Cortex of kidney (tissue), 1 donor: ENCODE results near the gene ARGLU1.

Source experiments
- DNase-seq: peaks from one replicate; lab custom pipeline; 2025; lab: John Stamatoyannopoulos, UW

ARGLU1 gene

GRCh38 chr13:106499113-106499512, 68.8 kb downstream of the ARGLU1 start:
- no peak for DNase-seq

DNA sequence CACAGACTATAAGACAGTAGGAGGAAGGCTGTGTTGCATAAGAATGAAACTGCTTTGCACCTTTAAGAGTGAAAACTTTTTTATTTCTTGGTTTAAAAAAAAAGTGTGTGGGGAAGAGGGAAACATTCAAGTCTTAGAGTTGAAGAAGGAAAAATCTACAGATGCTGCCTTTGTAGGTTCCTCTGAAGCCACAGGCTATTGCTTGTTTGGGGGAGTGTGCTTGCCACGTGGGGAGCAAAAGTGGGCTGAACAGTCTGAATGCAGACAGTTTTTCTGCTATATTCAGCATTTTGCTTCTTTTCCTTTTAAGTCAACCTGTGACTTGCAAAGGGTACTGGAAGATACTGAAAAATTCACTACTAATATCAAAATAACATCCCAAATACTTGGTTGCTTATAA, 69.4 kb downstream of the ARGLU1 start:
- DNase-seq: no peak

DNA sequence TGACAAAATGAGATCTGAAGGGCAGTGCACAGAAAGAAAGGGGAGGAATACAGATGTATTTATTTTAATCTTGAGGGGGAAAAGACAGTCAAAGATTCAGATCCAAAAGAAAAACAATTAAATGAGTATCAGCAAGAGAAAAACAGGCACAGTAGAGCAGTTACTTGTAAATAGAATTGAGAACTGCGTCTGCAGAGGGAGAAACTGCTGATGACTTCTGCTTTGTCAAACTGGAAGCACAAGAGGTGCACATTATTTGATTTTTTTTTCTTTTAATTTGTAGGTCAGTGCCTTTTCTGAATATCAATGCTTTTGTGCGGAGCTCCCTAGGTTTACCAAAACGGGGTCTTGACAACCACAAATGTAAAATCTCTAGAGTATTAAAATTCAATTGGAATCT, 69.8 kb downstream of the ARGLU1 start:
- no peak for DNase-seq

- no peak for DNase-seq
These were observed 70.9 kb downstream of the ARGLU1 start for GRCh38 chr13:106497079-106497478.

- no peak for DNase-seq
These were observed 71.6 kb downstream of the ARGLU1 start for GRCh38 chr13:106496072-106496997.

DNA sequence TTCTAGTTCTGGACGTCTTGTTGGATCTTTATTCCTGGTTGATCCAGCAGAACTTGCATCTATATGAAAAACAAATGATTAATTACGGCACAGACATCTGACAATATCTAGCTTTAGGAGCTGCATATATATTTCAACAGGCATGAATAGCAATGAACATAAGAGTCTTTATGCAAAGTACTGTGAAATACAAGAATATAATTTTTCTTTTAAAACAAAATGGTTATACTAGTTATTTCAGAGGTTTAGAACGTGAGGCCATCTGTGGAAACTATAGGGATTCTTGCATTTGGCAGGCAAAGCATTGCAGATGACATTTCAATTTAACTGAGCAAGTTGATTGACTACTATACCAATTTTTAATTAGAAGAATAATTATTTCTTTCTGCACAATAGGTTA, 73.0 kb downstream of the ARGLU1 start:
- DNase-seq: no peak

DNA sequence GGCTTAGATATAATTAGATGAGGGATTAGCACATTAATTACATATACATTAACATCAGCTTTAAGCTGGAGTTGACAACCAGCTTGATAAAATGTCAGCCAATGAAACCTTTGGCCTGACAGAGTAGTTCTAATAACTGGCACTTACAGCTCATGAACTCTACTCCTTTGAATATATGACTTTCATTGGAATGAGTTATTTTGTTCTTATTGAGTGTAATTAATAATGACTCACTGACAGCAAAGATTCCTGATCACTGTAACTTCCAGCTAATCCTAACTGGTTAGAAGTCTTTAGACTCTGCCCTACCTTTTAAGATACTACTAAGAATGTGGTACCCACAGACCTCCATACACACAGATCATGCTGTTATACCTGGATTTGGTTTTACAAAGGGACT, 73.4 kb downstream of the ARGLU1 start:
- DNase-seq: no peak

DNA sequence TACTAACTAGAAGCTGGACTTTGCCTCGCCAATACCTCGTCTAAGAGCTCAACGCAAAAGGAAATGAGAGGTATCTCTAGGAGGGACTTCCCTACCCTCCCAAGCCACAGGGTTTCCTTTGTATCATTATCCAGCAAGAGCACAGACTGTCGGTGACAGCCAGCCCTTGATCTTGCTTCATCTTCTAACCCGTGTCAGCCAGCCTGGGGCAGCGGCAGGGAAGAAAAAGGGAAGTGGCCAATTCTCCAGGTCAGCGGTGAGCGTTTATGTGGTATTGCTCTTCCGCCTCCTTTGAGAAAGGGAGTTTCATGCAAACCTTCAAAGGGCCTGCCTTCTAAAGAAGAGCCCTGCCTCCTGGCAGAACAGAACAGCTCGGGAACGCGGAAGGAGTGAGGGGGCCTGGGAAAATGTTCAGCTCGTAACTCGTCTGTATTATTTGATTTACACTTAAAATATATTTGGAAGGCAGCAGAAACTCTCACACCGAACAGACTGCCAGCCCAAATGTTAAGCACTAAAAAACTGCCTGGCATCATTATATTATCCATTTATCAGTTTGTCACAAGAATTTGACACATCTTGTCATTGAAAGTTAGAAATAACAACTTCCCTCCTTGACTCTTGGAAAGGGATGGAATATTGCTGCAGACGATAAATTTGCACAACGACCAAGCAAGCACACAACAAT, 74.3 kb downstream of the ARGLU1 start:
- no peak for DNase-seq

DNA sequence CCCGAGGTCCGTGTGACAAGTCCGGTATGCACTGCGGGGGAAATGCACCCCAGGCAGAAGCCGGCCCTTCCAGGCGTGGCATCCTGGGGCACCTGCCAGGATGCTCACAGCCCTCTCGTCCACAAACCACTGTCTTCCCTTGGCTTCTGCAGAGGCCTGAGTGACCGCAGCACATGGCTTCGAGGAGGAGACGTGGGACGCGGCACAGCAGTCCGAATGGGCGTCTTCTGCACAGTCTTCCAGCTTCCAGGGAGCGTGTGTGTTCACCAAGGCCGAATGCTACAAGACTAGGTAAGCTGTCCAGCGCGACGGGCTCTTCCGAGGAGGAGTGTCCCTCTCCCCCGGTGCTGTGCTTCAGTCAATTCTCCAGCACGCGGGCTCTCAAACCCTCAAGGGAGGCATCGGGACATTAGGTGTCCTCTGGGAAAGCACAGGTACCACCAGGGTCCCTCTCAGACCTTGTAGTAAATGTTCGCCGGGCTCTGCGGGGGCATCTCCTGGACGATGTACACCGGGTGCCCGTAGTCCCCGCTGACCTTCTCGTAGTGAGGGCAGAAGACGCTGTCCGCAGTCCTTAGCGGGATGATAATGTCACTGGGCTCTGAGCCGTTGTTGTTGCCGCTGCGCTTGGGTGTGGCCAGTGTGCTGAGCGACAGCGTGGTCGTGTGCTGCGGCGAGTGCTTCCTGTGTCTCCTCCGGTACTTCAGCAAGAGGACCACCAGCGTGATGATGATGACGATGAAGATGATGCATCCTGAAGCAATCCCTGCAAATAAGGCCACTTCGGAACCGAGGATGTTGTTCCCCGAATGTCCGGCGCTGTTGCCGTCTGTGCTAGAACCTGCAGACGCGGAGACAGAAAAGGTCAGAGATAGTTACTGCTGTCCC, 75.1 kb downstream of the ARGLU1 start:
- DNase-seq: no peak

GRCh38 chr13:106491928-106492587, 75.9 kb downstream of the ARGLU1 start:
- DNase-seq: no peak
